ENCODE measurements around the gene ANKRD44. TPM values are rescaled to one million over a fixed set of nuclear protein-coding genes. Genes with fewer than 3 reads are reported as not detected.

The ANKRD44 gene
- total RNA-seq, 2 donors from 2014 or later: 7.0 to 7.9 TPM

DNA sequence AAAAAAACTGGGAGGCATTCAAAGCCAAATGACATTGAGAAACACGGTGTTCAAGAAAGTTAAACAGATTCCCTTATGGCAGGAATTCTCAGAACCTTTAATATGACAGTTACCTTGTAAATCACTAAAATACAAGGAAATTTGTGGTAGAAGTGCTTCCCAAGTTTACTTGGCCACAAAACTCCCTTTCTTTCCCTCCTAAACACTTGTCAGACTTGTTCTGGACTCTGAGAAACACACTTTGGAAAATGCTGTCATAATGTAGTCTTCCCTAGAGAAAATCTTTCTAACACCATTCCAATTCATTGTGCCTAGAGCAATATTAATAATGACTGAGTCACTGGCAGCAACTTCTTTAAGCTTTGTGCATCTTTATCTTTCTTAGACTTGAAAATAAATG, 140.4 kb downstream of the ANKRD44 start:
- Histone ChIP-seq H3K27ac (no peak overlapping the region), H3K27me3 (no peaks in the 10 kb centered on the region), H3K4me1 (no peaks in the 10 kb centered on the region), H3K9me3 (no peaks in the 10 kb centered on the region), H3K36me3 (no peaks in the 10 kb centered on the region), H3K4me3 (no peak overlapping the region), H3K9ac (ENCODE audit: low read depth in 2 of 2, low read length in 2 of 2) (no peak overlapping the region)
- DNase-seq: no peak
- TF ChIP-seq, protein P1, sequence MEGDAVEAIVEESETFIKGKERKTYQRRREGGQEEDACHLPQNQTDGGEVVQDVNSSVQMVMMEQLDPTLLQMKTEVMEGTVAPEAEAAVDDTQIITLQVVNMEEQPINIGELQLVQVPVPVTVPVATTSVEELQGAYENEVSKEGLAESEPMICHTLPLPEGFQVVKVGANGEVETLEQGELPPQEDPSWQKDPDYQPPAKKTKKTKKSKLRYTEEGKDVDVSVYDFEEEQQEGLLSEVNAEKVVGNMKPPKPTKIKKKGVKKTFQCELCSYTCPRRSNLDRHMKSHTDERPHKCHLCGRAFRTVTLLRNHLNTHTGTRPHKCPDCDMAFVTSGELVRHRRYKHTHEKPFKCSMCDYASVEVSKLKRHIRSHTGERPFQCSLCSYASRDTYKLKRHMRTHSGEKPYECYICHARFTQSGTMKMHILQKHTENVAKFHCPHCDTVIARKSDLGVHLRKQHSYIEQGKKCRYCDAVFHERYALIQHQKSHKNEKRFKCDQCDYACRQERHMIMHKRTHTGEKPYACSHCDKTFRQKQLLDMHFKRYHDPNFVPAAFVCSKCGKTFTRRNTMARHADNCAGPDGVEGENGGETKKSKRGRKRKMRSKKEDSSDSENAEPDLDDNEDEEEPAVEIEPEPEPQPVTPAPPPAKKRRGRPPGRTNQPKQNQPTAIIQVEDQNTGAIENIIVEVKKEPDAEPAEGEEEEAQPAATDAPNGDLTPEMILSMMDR (IDR thresholded peaks at IDR 0.05): no peak
- intact Hi-C loops (cut with DNase I): no loop called here

DNA sequence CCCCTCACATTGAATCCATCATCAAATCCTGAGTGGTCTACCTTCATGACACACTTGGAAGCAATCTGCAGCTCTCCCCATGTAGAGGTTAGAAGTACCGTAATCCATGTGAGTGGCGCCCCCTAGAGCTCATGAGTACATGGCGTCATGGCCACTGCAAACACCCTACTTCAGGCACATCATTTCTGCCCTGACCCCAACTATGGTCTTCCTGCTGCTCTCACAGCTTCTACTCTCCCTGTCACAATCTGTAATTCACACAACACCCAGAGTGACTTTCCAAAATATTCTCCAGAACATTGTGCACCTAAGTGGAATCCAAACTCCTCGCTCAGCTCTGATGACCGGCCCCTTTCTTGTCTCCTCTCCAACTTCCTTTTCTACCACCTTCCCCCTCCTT, 141.9 kb downstream of the ANKRD44 start:
- intact Hi-C loops (cut with DNase I): loop anchor here (5.0 to 10.0 kb wide), 2 partner anchors 56 to 154 kb away; no protein-coding TSS in a partner anchor
- Histone ChIP-seq H3K4me1 (no peaks in the 10 kb centered on the region), H3K27ac (no peak overlapping the region), H3K9ac (ENCODE audit: low read depth in 2 of 2, low read length in 2 of 2) (no peak overlapping the region), H3K9me3 (no peaks in the 10 kb centered on the region), H3K36me3 (no peaks in the 10 kb centered on the region), H3K4me3 (no peak overlapping the region), H3K27me3 (no peaks in the 10 kb centered on the region)
- peak; percentile 84 for DNase-seq
- TF ChIP-seq, protein P1 (IDR thresholded peaks at IDR 0.05): peak; percentile 61

DNA sequence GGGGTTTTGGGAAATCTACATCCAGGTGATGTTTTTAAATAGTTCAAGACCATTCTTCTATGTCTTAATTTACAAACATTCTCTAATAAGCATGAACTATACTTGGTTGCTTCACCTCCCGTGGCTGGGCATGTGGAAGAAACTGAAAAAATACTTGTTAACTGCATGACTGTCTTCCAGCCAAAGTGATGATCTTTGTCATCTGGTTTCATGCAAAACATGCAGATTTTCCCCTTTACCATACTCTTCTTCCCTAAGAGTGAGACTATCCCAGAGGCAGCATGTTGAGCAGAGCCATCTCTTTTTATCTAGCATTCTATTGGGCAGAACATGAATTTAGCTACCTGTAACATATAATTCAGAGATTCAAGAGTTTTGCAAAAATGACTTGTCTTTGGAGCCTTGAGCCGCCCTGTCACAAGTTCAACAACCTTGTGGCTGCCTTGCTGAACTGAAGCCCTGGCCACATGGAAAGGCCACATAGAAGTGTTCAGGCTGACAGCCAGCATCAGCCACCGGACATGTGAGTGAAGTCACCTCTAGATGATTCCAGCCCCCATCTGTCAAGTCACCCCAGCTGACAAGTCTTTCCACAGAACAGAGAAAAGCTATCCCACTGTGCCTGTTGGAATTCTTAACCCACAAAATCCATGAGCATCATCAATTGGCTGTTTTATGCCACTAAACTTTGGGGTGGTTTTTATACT, 142.8 kb downstream of the ANKRD44 start:
- H3K27ac ChIP-seq: no peak overlapping the region

DNA sequence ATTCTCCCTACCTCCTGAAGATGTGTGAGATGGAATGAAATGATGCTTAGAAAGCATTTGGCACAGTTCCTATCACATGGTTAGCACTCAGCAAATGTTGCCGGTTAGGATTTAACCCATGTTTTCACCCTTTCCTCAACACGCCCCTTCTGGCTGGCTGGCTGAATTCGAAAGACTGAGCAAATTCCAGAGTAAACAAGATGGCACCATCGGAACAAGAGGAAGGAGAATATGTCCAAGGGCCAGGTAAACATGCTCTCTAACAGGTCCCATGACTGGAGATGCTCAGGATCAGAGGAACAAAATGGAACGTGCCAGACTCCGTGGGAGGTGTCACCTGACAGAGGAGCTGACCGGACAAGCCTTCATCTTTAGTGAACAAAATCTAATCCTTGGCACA, 145.6 kb downstream of the ANKRD44 start:
- H3K4me1 ChIP-seq: no peaks in the 10 kb centered on the region
- no peaks in the 10 kb centered on the region for H3K36me3 ChIP-seq
- H3K4me3 ChIP-seq: no peak overlapping the region
- no peak for DNase-seq
- TF ChIP-seq, protein P1 (IDR thresholded peaks at IDR 0.05): no peak
- no peaks in the 10 kb centered on the region for H3K27me3 ChIP-seq
- H3K9me3 ChIP-seq: no peaks in the 10 kb centered on the region
- no peak overlapping the region for H3K27ac ChIP-seq
- no peak overlapping the region for H3K9ac ChIP-seq (ENCODE audit: low read depth in 2 of 2, low read length in 2 of 2)
- intact Hi-C loops (cut with DNase I): loop anchor here (5.0 to 10.0 kb wide), 2 partner anchors 53 to 150 kb away; no protein-coding TSS in a partner anchor

More for the DNA sequence above, 142.8 kb downstream of the ANKRD44 start:
- DNase-seq: no peak
- no peaks in the 10 kb centered on the region for H3K36me3 ChIP-seq
- no peaks in the 10 kb centered on the region for H3K9me3 ChIP-seq
- no peak overlapping the region for H3K4me3 ChIP-seq
- H3K4me1 ChIP-seq: no peaks in the 10 kb centered on the region
- H3K9ac ChIP-seq (ENCODE audit: low read depth in 2 of 2, low read length in 2 of 2): no peak overlapping the region
- H3K27me3 ChIP-seq: no peaks in the 10 kb centered on the region
- intact Hi-C loops (cut with DNase I): loop anchor here (5.0 to 10.0 kb wide), 2 partner anchors 55 to 153 kb away; no protein-coding TSS in a partner anchor
- TF ChIP-seq, protein P1 (IDR thresholded peaks at IDR 0.05): no peak

DNA sequence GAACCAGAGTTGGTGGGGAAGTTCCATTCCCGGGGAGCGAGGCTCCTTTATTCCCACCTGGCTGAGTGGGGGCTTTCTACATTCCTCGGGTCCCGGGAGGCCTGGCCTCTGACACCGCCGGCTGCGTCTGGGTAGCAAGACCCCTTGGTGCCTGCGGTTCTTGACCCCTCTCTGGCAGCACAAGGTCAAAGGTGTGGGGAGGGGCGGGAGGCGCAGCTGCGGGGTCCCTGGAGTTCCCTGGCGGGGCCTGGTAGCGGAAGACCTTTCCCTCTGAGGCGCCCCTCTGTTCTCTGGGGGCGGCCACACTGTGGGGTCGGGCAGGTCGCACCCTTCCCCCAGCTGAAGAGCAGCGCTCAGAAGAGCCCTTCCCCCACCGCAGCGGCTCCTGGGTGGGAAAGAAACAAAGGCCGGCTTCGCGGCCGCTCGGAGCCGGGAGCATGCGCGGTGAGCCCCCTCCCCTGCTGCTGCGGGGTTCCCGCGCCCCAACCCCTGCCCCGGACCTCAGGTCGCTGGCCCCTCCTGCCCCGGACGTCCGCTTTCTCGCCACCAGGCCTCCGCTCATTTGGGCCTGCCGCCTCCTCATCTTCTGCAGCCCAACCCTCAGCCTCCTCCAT, 146.3 kb downstream of the ANKRD44 start:
- Histone ChIP-seq H3K36me3 (no peaks in the 10 kb centered on the region), H3K27ac (no peak overlapping the region), H3K4me1 (no peaks in the 10 kb centered on the region), H3K4me3 (no peak overlapping the region), H3K9ac (ENCODE audit: low read depth in 2 of 2, low read length in 2 of 2) (peak overlapping the region in 1 of 2 donors; percentile 14), H3K27me3 (no peaks in the 10 kb centered on the region), H3K9me3 (no peaks in the 10 kb centered on the region)
- intact Hi-C loops (cut with DNase I): loop anchor here (10.0 kb wide), 1 partner anchor 149 kb away; no protein-coding TSS in a partner anchor
- DNase-seq: no peak
- TF ChIP-seq, protein P1 (IDR thresholded peaks at IDR 0.05): no peak

All from colonic mucosa (tissue), 4 donors.